GM21390 (cell line): ENCODE data around the gene SERPINB1.
A peak's percentile ranks its signal among the peaks of the same experiment; 100 is the strongest.
"Not testable (repeated sequence)": the region's sequence is repeated elsewhere in the genome, so short reads cannot be mapped to it uniquely, and the experiment has no call there.

ENCODE experiments used
- ATAC-seq: cut with Tn5 transposase; IDR thresholded peaks from one replicate; pipeline ENCODE4 v1.9.1; 2021; ENCODE audit not compliant: unreplicated experiment

SERPINB1 gene

DNA sequence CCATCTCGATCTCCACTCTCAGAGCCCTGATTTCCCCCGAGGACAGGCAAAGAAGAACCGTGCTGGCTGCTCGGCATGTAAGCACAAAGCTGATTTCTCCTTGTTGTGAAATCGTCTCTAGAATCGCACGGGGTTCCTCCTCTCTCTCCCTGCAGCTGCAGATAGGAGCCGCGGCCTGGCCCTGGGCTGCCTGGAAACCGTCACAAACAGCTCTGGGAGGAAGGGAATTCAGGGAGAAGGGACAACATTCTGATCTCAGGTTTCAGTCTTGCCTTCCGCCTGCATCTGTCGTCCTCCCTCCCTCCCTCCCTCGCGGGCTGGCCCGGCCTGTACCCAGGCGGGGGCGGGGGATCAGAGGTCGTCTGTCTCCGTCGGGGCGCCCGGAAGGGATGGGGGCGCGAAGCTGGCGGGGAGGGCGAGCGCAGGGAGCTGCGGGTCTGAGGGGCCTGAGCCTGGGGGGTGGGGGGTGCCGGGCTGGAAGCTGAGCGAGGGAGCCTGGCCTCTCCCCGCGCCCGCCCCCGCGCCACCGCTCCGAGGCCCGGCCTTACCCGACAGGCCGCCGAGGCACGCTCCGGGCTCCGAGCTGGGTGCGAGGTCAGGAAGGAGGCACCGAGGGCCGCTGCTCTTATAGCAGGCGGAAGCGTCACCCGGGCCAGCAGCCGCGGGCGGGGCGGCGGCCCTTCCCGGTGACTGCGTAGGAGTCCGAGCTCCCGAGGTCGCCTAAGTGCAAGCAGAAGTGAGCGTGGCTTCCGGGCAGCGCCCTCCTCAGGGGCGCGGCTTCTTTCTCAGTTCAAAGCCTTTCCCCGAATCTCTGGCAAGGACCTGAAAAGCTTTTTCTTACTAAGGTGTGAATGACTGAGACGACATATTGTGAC is at the start of gene SERPINB1:
TSS of gene SERPINB1 (minus strand) at position 600 of the 875 bp plus-strand sequence. CDS start 1,277 bp downstream, outside the sequence.
- peak; percentile 67 for ATAC-seq

DNA sequence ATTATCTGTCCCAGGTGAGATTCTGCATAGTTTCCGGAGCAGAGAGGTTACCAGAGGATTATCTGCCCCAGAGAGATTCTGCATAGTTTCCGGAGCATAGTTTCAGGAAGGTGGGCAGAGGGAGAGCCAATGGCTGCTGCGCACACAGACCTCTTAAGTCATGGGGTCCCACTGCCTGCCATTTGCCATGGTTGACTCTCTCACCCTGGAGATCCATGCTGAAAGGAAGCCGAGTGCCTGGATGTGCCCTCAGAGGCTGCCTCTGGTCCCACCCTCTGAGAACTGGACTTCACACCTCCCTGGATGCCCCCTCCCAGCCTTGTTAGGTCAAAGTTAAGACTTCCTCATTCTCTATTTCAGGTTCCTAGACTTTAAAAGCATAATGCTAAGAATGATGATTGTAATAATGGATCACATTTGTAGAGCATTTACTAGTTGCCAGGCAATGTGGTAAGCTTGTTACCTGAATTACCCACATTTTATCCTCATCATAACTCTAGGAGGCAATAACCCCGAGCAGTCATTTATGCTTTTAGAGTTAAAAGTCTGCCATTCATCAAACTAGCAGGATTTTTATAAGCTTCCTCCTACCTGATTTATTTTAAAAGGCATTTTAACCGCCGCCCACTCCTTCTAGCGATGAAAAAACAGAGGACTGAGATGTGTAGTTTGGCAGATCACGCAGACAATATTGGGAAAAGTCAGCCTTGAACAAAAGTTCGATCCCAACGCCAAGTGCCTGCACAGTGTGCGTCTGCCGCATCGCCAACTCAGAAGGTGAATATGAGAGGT is 49.5 kb upstream of the SERPINB1 start:
- ATAC-seq = no peak

DNA sequence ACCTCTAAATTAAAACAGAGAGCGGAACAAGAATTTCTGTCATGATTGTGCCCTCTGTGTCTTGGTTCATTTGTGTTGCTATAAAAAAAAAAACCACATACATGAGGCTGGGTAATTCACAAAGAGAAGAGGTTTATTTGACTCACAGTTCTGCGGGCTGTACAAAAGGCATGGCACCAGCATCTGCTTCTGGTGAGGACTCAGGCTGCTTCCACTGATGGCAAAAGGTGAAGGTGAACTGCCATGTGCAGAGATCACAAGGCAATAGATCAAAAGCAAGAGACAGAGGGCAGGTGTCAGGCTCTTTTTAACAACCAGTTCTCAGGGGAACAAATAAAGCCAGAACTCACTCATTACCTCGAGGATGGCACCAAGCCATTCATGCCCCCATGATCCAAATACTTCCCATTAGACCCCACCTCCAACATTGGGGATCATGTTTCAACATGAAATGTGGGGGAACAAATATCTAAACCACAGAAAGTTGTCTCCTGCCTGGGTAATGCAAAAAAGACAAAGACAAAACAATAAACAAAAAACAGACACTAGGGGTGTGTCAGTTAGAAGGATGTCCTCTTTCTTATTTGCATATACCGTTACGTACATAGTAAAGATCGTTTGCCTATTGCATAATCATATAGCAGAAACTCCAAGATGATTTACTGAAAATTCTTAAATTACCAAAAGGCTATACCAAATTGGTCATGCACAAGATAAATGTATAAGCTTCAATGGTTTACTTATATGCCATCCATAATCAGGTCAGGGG is 44.5 kb upstream of the SERPINB1 start:
- no peak for ATAC-seq

DNA sequence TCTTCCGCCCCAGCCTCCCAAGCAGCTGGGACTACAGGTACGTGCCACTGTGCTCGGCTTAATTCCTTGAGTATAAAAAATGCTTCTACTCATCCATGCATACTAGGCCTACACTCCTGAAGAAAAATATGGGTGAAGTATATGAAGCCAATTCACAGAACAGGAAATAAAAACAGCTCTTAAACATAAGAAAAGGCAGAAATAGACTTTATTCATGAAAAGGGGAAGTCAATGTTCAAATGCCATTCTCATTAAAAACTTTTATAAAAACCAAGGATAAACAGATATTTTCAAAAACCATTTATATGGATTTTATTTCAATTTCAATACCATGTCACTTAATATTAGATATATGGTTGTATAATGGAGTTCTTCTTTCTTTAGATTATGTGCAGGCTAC is 43.1 kb upstream of the SERPINB1 start:
- no peak for ATAC-seq

DNA sequence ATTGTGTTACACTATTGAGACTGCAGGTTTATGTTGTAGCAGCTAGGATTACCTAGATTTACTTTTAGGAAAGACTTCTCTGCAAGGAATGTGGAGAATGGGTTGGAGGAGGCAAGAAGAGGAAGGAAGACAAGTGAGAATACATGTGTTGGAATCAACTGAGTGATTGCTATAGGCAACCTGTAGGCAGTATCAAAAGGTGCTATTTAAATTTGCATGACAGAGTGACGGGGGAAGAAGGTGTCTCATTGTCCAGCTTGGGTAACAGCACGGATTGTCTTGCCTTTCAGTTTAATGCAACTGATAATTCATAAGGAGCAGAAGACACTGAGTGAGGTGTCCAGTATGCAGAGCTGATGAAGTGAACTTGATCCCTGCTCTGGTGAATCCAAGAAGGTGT is 42.0 kb upstream of the SERPINB1 start:
- no peak for ATAC-seq

- no peak for ATAC-seq
Measured at GRCh38 chr6:2881423-2881822, 39.8 kb upstream of the SERPINB1 start.

GRCh38 chr6:2880156-2880555 is 38.5 kb upstream of the SERPINB1 start:
- ATAC-seq = not testable (repeated sequence)

GRCh38 chr6:2877960-2878359 is 36.3 kb upstream of the SERPINB1 start:
- ATAC-seq = no peak

- no peak for ATAC-seq
Measured at GRCh38 chr6:2877057-2877882, 35.6 kb upstream of the SERPINB1 start.

GRCh38 chr6:2876210-2877056 is 34.8 kb upstream of the SERPINB1 start:
- no peak for ATAC-seq

GRCh38 chr6:2875359-2876191 is 33.9 kb upstream of the SERPINB1 start:
- no peak for ATAC-seq

DNA sequence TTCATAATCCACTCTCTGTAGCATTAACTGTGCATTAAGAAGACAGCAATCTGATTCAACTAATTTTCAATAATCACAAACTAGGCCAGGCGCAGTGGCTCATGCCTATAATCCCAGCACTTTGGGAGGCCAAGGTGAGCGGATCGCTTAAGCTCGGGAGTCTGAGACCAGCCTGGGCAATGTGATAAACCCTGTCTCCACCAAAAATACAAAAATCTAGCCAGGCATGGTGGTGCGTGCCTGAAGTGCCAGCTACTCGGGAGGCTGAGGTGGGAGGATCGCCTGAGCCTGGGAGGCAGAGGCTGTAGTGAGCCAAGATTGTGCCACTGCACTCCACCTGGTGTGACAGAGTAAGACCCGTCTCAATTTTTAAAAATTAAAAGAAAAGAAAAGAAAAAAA is 32.0 kb upstream of the SERPINB1 start:
- no peak for ATAC-seq

DNA sequence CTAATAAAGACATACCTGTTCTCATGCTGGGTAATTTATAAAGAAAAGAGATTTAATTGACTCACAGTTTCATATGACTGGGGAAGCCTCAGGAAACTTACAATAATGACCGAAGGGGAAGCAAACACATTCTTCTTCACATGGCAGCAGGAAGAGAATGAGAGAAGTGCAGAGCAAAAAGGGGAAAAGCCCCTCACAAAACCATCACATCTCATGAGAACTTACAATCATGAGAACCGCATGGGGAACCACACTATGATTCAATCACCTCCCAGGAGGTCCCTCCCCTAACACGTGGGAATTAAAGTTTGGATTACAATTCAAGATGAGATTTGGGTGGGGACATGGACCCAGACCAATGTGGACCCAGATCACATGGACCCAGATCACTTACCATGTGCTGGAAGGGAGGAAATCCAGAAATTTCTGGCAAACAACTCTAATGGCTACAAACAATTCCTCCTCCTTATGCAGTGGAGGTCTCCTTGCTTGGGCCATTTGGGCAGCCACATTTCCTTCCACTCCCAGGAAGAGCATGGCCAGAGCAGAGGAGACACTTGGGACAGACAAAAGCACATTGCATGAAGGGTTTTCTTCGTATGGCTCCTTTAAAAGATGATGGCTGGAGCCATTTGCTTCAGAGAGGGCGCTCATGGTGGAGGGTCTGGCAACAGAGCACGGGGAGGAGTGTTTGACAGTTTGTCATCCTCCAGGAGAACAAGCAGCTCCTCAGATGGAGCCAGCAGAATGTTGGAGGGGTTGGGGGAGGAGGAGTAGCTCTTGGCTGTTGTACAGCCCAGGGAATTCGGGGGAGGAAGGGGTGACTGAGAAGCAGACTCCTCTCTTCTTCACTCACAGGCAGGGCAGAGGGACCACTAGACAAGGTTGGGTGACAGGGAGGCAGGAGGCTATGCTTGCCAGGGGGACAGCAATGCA is 31.0 kb upstream of the SERPINB1 start:
- ATAC-seq = no peak

- no peak for ATAC-seq
Measured at GRCh38 chr6:2871953-2872352, 30.3 kb upstream of the SERPINB1 start.

- no peak for ATAC-seq
Measured at GRCh38 chr6:2871102-2871501, 29.4 kb upstream of the SERPINB1 start.

GRCh38 chr6:2870046-2870636 is 28.5 kb upstream of the SERPINB1 start:
- ATAC-seq = no peak

GRCh38 chr6:2868637-2869036 is 27.0 kb upstream of the SERPINB1 start:
- ATAC-seq = no peak
